HG03571 (cell line): ENCODE data around the gene STAM2.
"Not testable (repeated sequence)": the region's sequence is repeated elsewhere in the genome, so short reads cannot be mapped to it uniquely, and the experiment has no call there.

Experiments used
- ATAC-seq: cut with Tn5 transposase; IDR thresholded peaks from one replicate; pipeline ENCODE4 v1.9.1; 2021; ENCODE audit not compliant: unreplicated experiment

Gene STAM2

GRCh38 chr2:152175368-152176112 is at the start of gene STAM2:
Gene STAM2, minus strand, starts transcription at chr2:152175763. Its CDS starts 121 bp downstream, at chr2:152175642.
- peak; percentile 87 for ATAC-seq

- ATAC-seq: no peak
These were observed 48.4 kb upstream of the STAM2 start for GRCh38 chr2:152223977-152224376.

GRCh38 chr2:152222975-152223637 is 47.5 kb upstream of the STAM2 start:
- no peak for ATAC-seq

GRCh38 chr2:152221839-152222238 is 46.3 kb upstream of the STAM2 start:
- ATAC-seq: no peak

GRCh38 chr2:152219077-152219828 is 43.7 kb upstream of the STAM2 start:
- ATAC-seq: no peak

GRCh38 chr2:152201466-152201830 is 25.9 kb upstream of the STAM2 start:
- ATAC-seq: no peak

GRCh38 chr2:152200565-152201465 is 25.3 kb upstream of the STAM2 start:
- ATAC-seq: no peak

GRCh38 chr2:152200101-152200500 is 24.5 kb upstream of the STAM2 start:
- no peak for ATAC-seq

GRCh38 chr2:152198499-152198898 is 22.9 kb upstream of the STAM2 start:
- ATAC-seq: no peak

GRCh38 chr2:152197508-152198284 is 22.1 kb upstream of the STAM2 start:
- ATAC-seq: not testable (repeated sequence)

- ATAC-seq: no peak
These were observed 14.3 kb upstream of the STAM2 start for GRCh38 chr2:152189622-152190495.

- ATAC-seq: not testable (repeated sequence)
These were observed 11.2 kb upstream of the STAM2 start for GRCh38 chr2:152186808-152187207.

GRCh38 chr2:152186262-152186661 is 10.7 kb upstream of the STAM2 start:
- no peak for ATAC-seq

GRCh38 chr2:152183401-152184073 is 8.0 kb upstream of the STAM2 start:
- no peak for ATAC-seq

- ATAC-seq: not testable (repeated sequence)
These were observed 2.1 kb upstream of the STAM2 start for GRCh38 chr2:152177667-152178066.

- ATAC-seq: no peak
These were observed 651 bp upstream of the STAM2 start for GRCh38 chr2:152176113-152176714.

GRCh38 chr2:152175012-152175367 is 573 bp downstream of the STAM2 start:
- peak; percentile 26 for ATAC-seq

- no peak for ATAC-seq
These were observed 989 bp downstream of the STAM2 start for GRCh38 chr2:152174574-152174973.
